ENCODE results near the gene NECAP2.
"Not testable (repeated sequence)": the region's sequence is repeated elsewhere in the genome, so short reads cannot be mapped to it uniquely, and the experiment has no call there.

The NECAP2 gene

DNA sequence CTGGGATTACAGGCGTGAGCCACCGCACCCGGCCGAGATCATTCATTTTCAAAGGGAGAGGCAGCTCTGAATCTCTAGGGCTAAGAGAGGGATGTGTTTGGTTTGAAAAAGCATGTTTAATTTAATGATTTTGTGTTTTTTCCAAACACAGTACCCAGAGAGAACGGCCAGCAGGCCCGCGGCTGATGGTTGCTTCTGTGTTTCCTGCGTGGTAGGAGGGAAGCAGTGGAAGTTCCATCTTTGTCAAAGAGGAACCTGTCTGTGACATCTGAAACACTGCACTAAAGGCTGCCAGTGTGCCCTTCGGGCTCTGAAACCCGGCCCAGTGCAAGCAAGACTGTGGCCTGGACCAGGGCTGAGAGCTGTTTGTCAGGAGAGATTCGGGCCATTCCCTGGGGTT, 59.9 kb downstream of the NECAP2 start:
- not testable (repeated sequence) for DNase-seq

DNA sequence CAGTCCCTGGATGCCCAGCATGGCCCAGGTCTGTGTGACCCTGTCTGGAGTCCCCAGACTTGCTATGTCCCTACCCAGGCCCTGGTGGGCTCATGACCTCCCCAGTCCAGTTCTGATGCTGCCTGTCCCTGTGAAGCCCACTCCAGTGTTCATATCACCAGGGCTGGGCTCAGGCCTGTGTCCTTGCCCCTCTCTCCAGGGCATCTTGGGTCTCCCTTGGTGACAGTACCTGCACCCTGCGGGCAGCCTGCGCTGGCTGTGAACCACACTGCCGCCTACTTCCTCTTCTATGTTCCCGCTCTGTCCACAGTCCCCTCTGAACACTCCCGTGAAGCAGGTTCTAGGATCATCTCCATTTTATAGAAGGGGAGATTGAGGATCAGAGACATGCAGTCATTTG, 60.5 kb downstream of the NECAP2 start:
- not testable (repeated sequence) for DNase-seq

DNA sequence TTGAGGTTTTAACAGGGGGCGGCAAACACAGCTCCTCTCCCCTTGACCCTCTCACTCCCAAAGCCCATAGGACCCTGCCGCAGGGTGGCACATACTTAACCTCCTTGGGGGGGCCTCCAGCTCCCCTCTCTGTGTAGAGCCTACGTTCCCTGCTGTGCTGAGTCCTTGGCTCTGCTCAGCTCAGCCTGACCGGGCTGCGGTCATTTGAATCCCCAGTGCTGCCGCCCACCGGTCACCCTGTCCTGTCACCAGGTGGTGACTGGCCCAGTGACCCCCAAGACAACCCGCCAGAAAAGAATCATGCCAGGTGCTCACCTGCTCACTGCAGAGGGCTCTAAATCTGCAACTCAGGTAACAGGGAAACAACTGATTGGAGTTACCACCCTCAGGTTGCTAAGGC, 60.9 kb downstream of the NECAP2 start:
- DNase-seq: not testable (repeated sequence)

DNA sequence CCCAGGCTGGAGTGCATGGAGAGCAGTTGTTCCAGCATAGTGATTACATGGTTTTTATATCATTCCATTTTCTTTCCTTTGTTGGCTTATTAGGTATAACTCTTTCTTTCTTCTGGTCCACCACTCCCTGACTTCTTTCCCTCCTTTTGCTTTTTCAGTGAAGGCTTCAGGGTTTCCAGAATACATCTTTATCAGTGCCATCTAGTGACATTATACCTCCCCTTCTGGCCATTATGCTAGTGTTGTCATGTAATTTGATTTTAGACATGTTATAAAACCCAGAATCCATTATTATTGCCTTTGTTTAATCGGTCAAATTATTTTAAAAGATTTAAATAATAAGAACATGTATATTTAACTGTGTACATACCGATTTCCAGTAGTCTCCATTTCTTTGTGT, 63.0 kb downstream of the NECAP2 start:
- no peak for DNase-seq

DNA sequence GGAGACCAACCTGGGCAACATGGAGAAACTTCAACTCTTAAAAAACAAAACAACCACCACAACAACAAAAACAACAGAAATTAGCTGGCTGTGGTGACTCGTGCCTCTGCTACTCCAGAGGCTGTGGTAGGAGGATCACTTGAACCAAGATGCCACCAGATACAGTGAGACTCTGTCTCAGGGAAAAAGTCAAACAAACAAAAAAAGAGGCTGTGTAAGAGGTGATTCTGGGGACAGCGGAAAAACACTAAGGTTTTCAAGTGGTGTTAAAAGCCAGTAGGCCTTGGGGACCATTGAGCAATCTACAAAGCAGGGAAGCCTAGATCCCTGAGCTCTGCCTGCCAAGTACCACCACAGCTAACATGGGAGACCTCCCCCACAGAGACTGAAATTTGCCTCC, 65.3 kb downstream of the NECAP2 start:
- not testable (repeated sequence) for DNase-seq

DNA sequence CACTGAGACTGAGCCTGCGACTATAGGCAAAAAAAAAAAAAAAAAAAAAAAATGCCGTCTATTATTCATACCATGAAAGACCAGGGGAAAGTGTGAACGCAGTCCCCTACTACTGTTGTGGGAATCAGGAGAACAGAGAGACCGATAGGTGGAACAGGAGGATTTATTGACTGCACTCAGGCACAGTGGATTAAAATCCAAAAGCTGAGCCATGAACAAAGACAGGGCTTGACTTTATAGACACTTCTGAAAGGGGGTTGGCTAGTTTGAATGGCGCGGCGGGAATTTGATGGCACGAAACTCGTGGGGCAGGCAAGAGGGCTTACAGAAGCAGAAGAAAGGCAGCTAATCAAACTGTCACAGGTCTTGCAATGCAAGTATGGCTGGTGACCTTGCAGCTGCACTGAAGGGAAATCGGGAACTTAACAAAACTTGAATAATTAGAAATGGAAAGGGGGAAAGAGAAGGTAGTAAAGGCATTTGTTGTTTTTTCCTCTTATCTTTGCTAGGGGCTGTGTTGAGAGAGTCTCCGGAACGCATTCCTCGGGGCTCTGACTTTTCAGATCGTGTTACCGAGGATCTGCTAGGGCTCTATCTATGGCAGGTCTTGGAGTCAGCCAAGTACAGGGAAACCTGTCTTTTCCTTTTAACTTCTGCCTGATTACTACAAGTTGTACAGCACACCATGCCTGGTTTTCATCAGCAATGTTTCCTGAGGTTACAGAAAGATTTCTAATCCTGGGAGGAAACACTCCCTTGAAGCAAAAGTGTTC, 66.0 kb downstream of the NECAP2 start:
- DNase-seq: not testable (repeated sequence)

DNA sequence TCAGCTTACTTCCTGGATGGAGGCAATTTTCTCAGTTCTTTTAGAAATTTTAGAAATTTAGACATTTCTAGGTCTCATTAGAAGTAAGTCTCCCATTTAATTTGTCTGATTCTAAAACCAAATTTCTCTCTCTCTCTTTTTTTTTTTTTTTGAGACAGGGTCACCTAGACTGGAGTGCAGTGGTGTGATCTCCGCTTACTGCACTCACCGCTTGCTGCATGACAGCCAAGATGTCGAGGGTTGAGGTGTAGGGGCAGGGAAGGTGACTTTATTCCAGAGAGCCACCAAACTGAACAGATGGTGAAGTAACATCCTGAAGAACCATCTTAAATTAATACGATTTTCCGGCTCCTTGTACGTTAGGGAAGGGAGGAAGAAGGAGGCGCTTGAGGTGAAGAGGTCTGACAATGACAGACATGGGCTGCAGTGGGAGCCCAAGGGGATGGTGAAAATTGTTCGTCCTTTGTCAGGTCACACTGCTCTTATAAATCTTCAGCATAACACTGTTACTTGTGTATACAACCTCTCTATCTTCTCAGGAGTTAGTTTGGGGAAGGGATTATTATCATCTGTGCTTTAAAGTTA, 68.4 kb downstream of the NECAP2 start:
- not testable (repeated sequence) for DNase-seq

Measured in NCI-H1048 (cell line).